Skeletal muscle tissue (tissue), 4 donors: Measurements from ENCODE around the gene HDAC4. TPM values are rescaled to one million over a fixed set of nuclear protein-coding genes. Genes with fewer than 3 reads are reported as not detected.

Experiments
- H3K27ac ChIP-seq: one replicate; pipeline ENCODE4 v1.7.0; 2013; ENCODE audit warnings: mild to moderate bottlenecking, low read depth, low read length, inconsistent platforms
- H3K27me3 ChIP-seq, 3 donors: one replicate each; pipeline ENCODE4 v1.7.0; 2013; ENCODE audit warnings: low read length in 3 of 3; ENCODE audit not compliant: control insufficient read depth in 3 of 3, insufficient read depth in 3 of 3
- H3K36me3 ChIP-seq, 3 donors: one replicate each; pipeline ENCODE4 v1.7.0; 2013; ENCODE audit warnings: low read length in 3 of 3; ENCODE audit not compliant: control insufficient read depth in 3 of 3, insufficient read depth in 3 of 3
- H3K4me1 ChIP-seq, 3 donors: one replicate each; pipeline ENCODE4 v1.7.0; 2013; ENCODE audit warnings: low read length in 3 of 3, mild to moderate bottlenecking in 3 of 3; ENCODE audit not compliant: control insufficient read depth in 3 of 3, insufficient read depth in 3 of 3
- H3K4me3 ChIP-seq, 3 donors: one replicate each; pipeline ENCODE4 v1.7.0; 2013; ENCODE audit warnings: low read length in 3 of 3
- H3K9ac ChIP-seq, 3 donors: one replicate each; pipeline ENCODE4 v1.7.0; 2013; ENCODE audit warnings: low read length in 3 of 3, mild to moderate bottlenecking in 3 of 3, moderate library complexity in 2 of 3, low read depth in 1 of 3
- H3K9me3 ChIP-seq, 3 donors: one replicate each; pipeline ENCODE4 v1.7.0; 2013; ENCODE audit warnings: low read length in 3 of 3; ENCODE audit not compliant: control insufficient read depth in 3 of 3
- total RNA-seq: library from RNA; depleted of rRNA; stranded (reverse); fragments of >200 nt; gene quantifications from one replicate; pipeline ENCODE4 v1.2.3, GENCODE V29; 2014
- donor health status: Osteomylitis.

The HDAC4 gene
- total RNA-seq, 1 donor from 2014 or later, result 23.5 TPM

- no peak overlapping the region for H3K9ac ChIP-seq
- no peak overlapping the region for H3K27ac ChIP-seq
- peaks cover 0 to 14% (median 3%) of the 10 kb centered on the region in 3 donors for H3K4me1 ChIP-seq
- no peaks in the 10 kb centered on the region for H3K27me3 ChIP-seq
- no peaks in the 10 kb centered on the region for H3K9me3 ChIP-seq
- no peak overlapping the region for H3K4me3 ChIP-seq
- peaks cover 0 to 8% (median 3%) of the 10 kb centered on the region in 3 donors for H3K36me3 ChIP-seq
These were observed 21.7 kb downstream of the HDAC4 start for GRCh38 chr2:239378918-239379640.

GRCh38 chr2:239378021-239378917 lies 22.6 kb downstream of the HDAC4 start:
- no peak overlapping the region for H3K9ac ChIP-seq
- peaks cover 0 to 14% (median 3%) of the 10 kb centered on the region in 3 donors for H3K4me1 ChIP-seq

GRCh38 chr2:239377591-239377990 lies 23.2 kb downstream of the HDAC4 start:
- H3K36me3 ChIP-seq, result peaks cover 0 to 14% (median 3%) of the 10 kb centered on the region in 3 donors
- H3K9ac ChIP-seq, result no peak overlapping the region
- H3K4me3 ChIP-seq, result no peak overlapping the region
- H3K4me1 ChIP-seq, result peaks cover 0 to 14% (median 3%) of the 10 kb centered on the region in 3 donors
- no peak overlapping the region for H3K27ac ChIP-seq
- no peaks in the 10 kb centered on the region for H3K27me3 ChIP-seq
- no peaks in the 10 kb centered on the region for H3K9me3 ChIP-seq

More at GRCh38 chr2:239378021-239378917, 22.6 kb downstream of the HDAC4 start:
- Histone ChIP-seq H3K27me3 (no peaks in the 10 kb centered on the region), H3K36me3 (peaks cover 0 to 8% (median 3%) of the 10 kb centered on the region in 3 donors), H3K27ac (no peak overlapping the region), H3K9me3 (no peaks in the 10 kb centered on the region), H3K4me3 (no peak overlapping the region)

GRCh38 chr2:239376942-239377531 lies 23.8 kb downstream of the HDAC4 start:
- H3K4me3 ChIP-seq, result no peak overlapping the region
- no peaks in the 10 kb centered on the region for H3K27me3 ChIP-seq

GRCh38 chr2:239376351-239376750 lies 24.5 kb downstream of the HDAC4 start:
- H3K27me3 ChIP-seq, result no peaks in the 10 kb centered on the region
- no peak overlapping the region for H3K4me3 ChIP-seq
- H3K9ac ChIP-seq, result no peak overlapping the region

More at GRCh38 chr2:239376942-239377531, 23.8 kb downstream of the HDAC4 start:
- H3K36me3 ChIP-seq, result peaks cover 0 to 17% (median 3%) of the 10 kb centered on the region in 3 donors
- H3K27ac ChIP-seq, result no peak overlapping the region
- no peak overlapping the region for H3K9ac ChIP-seq
- peaks cover 0 to 14% (median 3%) of the 10 kb centered on the region in 3 donors for H3K4me1 ChIP-seq
- no peaks in the 10 kb centered on the region for H3K9me3 ChIP-seq

GRCh38 chr2:239375278-239376061 lies 25.4 kb downstream of the HDAC4 start:
- Histone ChIP-seq H3K27me3 (no peaks in the 10 kb centered on the region), H3K9me3 (no peaks in the 10 kb centered on the region), H3K4me3 (no peak overlapping the region), H3K36me3 (peaks cover 0 to 19% (median 3%) of the 10 kb centered on the region in 3 donors), H3K9ac (no peak overlapping the region), H3K4me1 (peaks cover 0 to 9% (median 3%) of the 10 kb centered on the region in 3 donors), H3K27ac (no peak overlapping the region)

More at GRCh38 chr2:239376351-239376750, 24.5 kb downstream of the HDAC4 start:
- Histone ChIP-seq H3K9me3 (no peaks in the 10 kb centered on the region), H3K4me1 (peaks cover 0 to 9% (median 3%) of the 10 kb centered on the region in 3 donors), H3K36me3 (peaks cover 0 to 17% (median 3%) of the 10 kb centered on the region in 3 donors), H3K27ac (no peak overlapping the region)

- no peak overlapping the region for H3K9ac ChIP-seq
- H3K4me1 ChIP-seq, result peaks cover 0 to 9% (median 3%) of the 10 kb centered on the region in 3 donors
- H3K4me3 ChIP-seq, result no peak overlapping the region
- no peaks in the 10 kb centered on the region for H3K27me3 ChIP-seq
- H3K27ac ChIP-seq, result no peak overlapping the region
- H3K9me3 ChIP-seq, result no peaks in the 10 kb centered on the region
- H3K36me3 ChIP-seq, result peaks cover 0 to 21% (median 3%) of the 10 kb centered on the region in 3 donors
These were observed 25.9 kb downstream of the HDAC4 start for GRCh38 chr2:239374896-239375277.

GRCh38 chr2:239372835-239373234 lies 28.0 kb downstream of the HDAC4 start:
- Histone ChIP-seq H3K4me1 (peaks cover 0 to 5% (median 3%) of the 10 kb centered on the region in 3 donors), H3K9me3 (no peaks in the 10 kb centered on the region), H3K4me3 (no peak overlapping the region), H3K9ac (no peak overlapping the region), H3K36me3 (peaks cover 0 to 17% (median 3%) of the 10 kb centered on the region in 3 donors), H3K27me3 (no peaks in the 10 kb centered on the region), H3K27ac (no peak overlapping the region)
